ENCODE results near the gene KCNK3. TPM values are rescaled to one million over a fixed set of nuclear protein-coding genes. Genes with fewer than 3 reads are reported as not detected.

KCNK3 gene
- total RNA-seq, 1 experiment from 2014 or later = 0.09 TPM

DNA sequence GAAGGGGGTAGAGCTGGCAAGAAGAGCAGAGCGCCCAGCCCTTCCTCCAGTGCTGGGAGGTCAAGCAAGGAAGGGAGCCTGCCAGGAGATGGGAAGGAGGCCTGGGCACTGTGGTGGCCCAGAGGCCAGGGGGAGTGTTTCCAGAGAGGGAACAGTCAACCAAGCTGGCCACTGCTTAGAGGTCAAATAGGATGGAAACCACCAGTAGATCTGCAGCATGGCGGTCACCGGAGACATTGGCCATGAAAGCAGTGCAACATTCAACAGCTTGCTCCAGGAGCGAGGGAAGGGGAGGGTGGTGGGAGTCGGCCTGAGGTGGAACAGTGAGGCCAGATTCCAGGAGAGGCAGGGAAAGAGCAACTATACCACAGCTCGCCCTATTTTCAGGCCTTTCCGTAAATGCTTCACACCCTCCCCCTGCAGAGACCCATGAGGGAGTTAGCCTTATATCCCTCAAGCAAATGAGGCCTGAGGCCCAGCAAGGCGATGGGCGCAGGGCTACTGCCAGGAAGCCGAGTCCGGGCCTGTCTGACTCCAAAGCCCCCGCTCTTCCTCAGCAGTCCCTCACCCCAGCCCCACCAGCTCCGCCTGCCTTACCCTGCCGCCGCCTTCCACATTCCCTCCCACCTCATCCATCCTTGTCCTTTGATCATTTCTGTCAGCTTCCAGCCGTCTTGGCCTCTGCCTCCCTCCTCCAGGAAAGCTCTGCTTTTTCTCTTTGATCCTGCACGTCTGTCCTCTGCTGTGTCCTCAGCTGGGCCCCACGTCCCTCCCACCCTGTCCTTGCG, 17.0 kb downstream of the KCNK3 start:
- Histone ChIP-seq H2AK5ac (ENCODE audit: insufficient read length, low read length) (no peak overlapping the region), H2BK20ac (ENCODE audit: low read depth, low read length, poor library complexity, severe bottlenecking) (no peak overlapping the region), H3T11ph (ENCODE audit: low read length) (no peak overlapping the region), H4K20me1 (ENCODE audit: control insufficient read depth, insufficient read depth, insufficient read length) (no peaks in the 10 kb centered on the region), H3K14ac (ENCODE audit: insufficient read depth, low read length) (no peak overlapping the region), H3K9ac (ENCODE audit: extremely low read depth, insufficient read length, low read length) (no peak overlapping the region), H3K27ac (ENCODE audit: insufficient read length, low read depth, low read length) (no peak overlapping the region), H2BK12ac (ENCODE audit: insufficient read length, low read depth, low read length) (no peak overlapping the region), H3K4ac (ENCODE audit: low read depth, low read length) (no peak overlapping the region), H4K91ac (ENCODE audit: insufficient read length, low read depth, low read length) (no peak overlapping the region), H2AFZ (ENCODE audit: low read length) (no peak overlapping the region), H3K4me2 (ENCODE audit: insufficient read depth, insufficient read length, low read length) (no peak overlapping the region), H2BK15ac (ENCODE audit: low read depth, low read length) (no peak overlapping the region), H3K23ac (ENCODE audit: insufficient read length, low read depth, low read length) (no peak overlapping the region), H4K8ac (replicated peaks; ENCODE audit: insufficient read length, low read depth, low read length) (no peak overlapping the region), H2BK5ac (ENCODE audit: insufficient read length, low read length) (no peak overlapping the region), H3K27me3 (ENCODE audit: insufficient read depth, low read length) (no peaks in the 10 kb centered on the region), H4K5ac (ENCODE audit: insufficient read length, low read depth, low read length) (no peak overlapping the region), H3K56ac (ENCODE audit: insufficient read length, low read depth, low read length) (no peak overlapping the region), H3K79me2 (ENCODE audit: insufficient read depth, low read length) (no peaks in the 10 kb centered on the region), H3K18ac (ENCODE audit: insufficient read length, low read depth, low read length) (no peak overlapping the region), H2BK120ac (ENCODE audit: low read depth, low read length, poor library complexity, severe bottlenecking) (no peak overlapping the region), H3K23me2 (ENCODE audit: insufficient read length, low read depth, low read length, poor library complexity, severe bottlenecking) (no peaks in the 10 kb centered on the region), H3K4me1 (ENCODE audit: insufficient read depth, low read length) (no peaks in the 10 kb centered on the region), H3K9me3 (ENCODE audit: control insufficient read depth, low read depth, low read length) (no peaks in the 10 kb centered on the region), H3K79me1 (ENCODE audit: insufficient read depth, low read depth, low read length, poor library complexity, severe bottlenecking) (no peaks in the 10 kb centered on the region)
- peaks cover 15% of the 10 kb centered on the region for H3K27me3 Mint-ChIP-seq (ENCODE audit: low read depth)
- H3K4me3 Mint-ChIP-seq = no peak overlapping the region
- TF ChIP-seq, protein P1, sequence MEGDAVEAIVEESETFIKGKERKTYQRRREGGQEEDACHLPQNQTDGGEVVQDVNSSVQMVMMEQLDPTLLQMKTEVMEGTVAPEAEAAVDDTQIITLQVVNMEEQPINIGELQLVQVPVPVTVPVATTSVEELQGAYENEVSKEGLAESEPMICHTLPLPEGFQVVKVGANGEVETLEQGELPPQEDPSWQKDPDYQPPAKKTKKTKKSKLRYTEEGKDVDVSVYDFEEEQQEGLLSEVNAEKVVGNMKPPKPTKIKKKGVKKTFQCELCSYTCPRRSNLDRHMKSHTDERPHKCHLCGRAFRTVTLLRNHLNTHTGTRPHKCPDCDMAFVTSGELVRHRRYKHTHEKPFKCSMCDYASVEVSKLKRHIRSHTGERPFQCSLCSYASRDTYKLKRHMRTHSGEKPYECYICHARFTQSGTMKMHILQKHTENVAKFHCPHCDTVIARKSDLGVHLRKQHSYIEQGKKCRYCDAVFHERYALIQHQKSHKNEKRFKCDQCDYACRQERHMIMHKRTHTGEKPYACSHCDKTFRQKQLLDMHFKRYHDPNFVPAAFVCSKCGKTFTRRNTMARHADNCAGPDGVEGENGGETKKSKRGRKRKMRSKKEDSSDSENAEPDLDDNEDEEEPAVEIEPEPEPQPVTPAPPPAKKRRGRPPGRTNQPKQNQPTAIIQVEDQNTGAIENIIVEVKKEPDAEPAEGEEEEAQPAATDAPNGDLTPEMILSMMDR (conservative IDR thresholded peaks at IDR 0.05) = no peak
- peaks cover 4 to 26% of the 10 kb centered on the region in 2 experiments for H3K4me1 Mint-ChIP-seq
- no CpG with 5 or more reads among the region's 19 CpGs for WGBS (ENCODE audit: extremely low coverage, insufficient read length, low lambda C conversion rate)
- H3K9me3 Mint-ChIP-seq = no peaks in the 10 kb centered on the region
- H3K36me3 Mint-ChIP-seq (ENCODE audit: insufficient read depth in 1 of 3, low read depth in 3 of 3) = no peaks in the 10 kb centered on the region
- no peak for DNase-seq
- no peak overlapping the region for H3K27ac Mint-ChIP-seq

Data from H9 (cell line).